ENCODE results near the gene FGG.

GRCh38 chr4:154620111-154620510 lies 7.7 kb upstream of the FGG start:
- no peak for TF ChIP-seq CTCF (IDR thresholded peaks at IDR 0.05; ENCODE audit: insufficient read depth, low read depth, low read length)
- no peak for TF ChIP-seq EZH2 (IDR thresholded peaks at IDR 0.05; ENCODE audit: insufficient read depth, low read length)
